Mucosa of rectum (tissue), 2 donors: ENCODE measurements around the gene ICAM5.

Experiments
- H3K27ac ChIP-seq, 2 donors: one replicate each; pipeline ENCODE4 v1.7.0; 2013; ENCODE audit warnings: inconsistent platforms in 2 of 2, low read depth in 2 of 2, low read length in 2 of 2
- H3K27me3 ChIP-seq, 2 donors: one replicate each; pipeline ENCODE4 v1.7.0; 2013; ENCODE audit warnings: low read length in 2 of 2; ENCODE audit not compliant: control insufficient read depth in 2 of 2, insufficient read depth in 2 of 2
- H3K36me3 ChIP-seq, 2 donors: one replicate each; pipeline ENCODE4 v1.7.0; 2013; ENCODE audit warnings: low read length in 2 of 2; ENCODE audit not compliant: control insufficient read depth in 2 of 2, insufficient read depth in 2 of 2
- H3K4me1 ChIP-seq, 2 donors: one replicate each; pipeline ENCODE4 v1.7.0; 2013; ENCODE audit warnings: low read length in 2 of 2, mild to moderate bottlenecking in 1 of 2; ENCODE audit not compliant: control insufficient read depth in 2 of 2, insufficient read depth in 2 of 2
- H3K4me3 ChIP-seq, 2 donors: one replicate each; pipeline ENCODE4 v1.7.0; 2013; ENCODE audit warnings: low read length in 2 of 2
- H3K9ac ChIP-seq, 2 donors: one replicate each; pipeline ENCODE4 v1.7.0; 2013; ENCODE audit warnings: low read length in 2 of 2, low read depth in 1 of 2, mild to moderate bottlenecking in 1 of 2
- H3K9me3 ChIP-seq, 2 donors: one replicate each; pipeline ENCODE4 v1.7.0; 2013; ENCODE audit warnings: low read length in 2 of 2; ENCODE audit not compliant: control insufficient read depth in 2 of 2
- donor health status: healthy.
- donor health status: Normal muscosa, but diverticular disease.

ICAM5 gene

GRCh38 chr19:10339977-10340376, 50.2 kb downstream of the ICAM5 start:
- Histone ChIP-seq H3K36me3 (no peaks in the 10 kb centered on the region), H3K4me1 (no peaks in the 10 kb centered on the region), H3K4me3 (no peak overlapping the region), H3K27ac (no peak overlapping the region), H3K9ac (no peak overlapping the region), H3K9me3 (no peaks in the 10 kb centered on the region), H3K27me3 (no peaks in the 10 kb centered on the region)

GRCh38 chr19:10343495-10343894, 53.7 kb downstream of the ICAM5 start:
- Histone ChIP-seq H3K4me1 (no peaks in the 10 kb centered on the region), H3K9ac (no peak overlapping the region), H3K4me3 (no peak overlapping the region), H3K9me3 (no peaks in the 10 kb centered on the region), H3K36me3 (no peaks in the 10 kb centered on the region), H3K27me3 (no peaks in the 10 kb centered on the region), H3K27ac (no peak overlapping the region)

- no peak overlapping the region for H3K4me3 ChIP-seq
- no peaks in the 10 kb centered on the region for H3K27me3 ChIP-seq
- no peaks in the 10 kb centered on the region for H3K36me3 ChIP-seq
- no peak overlapping the region for H3K9ac ChIP-seq
- no peak overlapping the region for H3K27ac ChIP-seq
- no peaks in the 10 kb centered on the region for H3K9me3 ChIP-seq
- no peaks in the 10 kb centered on the region for H3K4me1 ChIP-seq
These were observed 55.0 kb downstream of the ICAM5 start for GRCh38 chr19:10344780-10345179.
